SK-MEL-5 (cell line): ENCODE measurements around the gene DTNB. TPM values are rescaled to one million over a fixed set of nuclear protein-coding genes. Genes with fewer than 3 reads are reported as not detected.
"Not testable (repeated sequence)": the region's sequence is repeated elsewhere in the genome, so short reads cannot be mapped to it uniquely, and the experiment has no call there.

ENCODE experiments used
- DNase-seq: peaks from one replicate; pipeline ENCODE4 v3.0.0-alpha.2; 2016; ENCODE audit warnings: low read depth, low spot score
- in situ Hi-C: cut with HindIII; loops from 2 replicates; pipeline ENCODE4 v1.10.0; 2016; ENCODE audit warnings: low sequenced_read_pairs, high pct_unique_total_duplicates, low pct_unique_long_range_greater_than_20kb
- total RNA-seq: library from RNA; depleted of rRNA; stranded (reverse); fragments of >200 nt; shearing (Covaris generic); gene quantifications from 2 replicates; pipeline ENCODE4 v1.2.3, GENCODE V29; 2014

Gene DTNB
- total RNA-seq, 1 experiment from 2014 or later: 19.9 TPM

DNA sequence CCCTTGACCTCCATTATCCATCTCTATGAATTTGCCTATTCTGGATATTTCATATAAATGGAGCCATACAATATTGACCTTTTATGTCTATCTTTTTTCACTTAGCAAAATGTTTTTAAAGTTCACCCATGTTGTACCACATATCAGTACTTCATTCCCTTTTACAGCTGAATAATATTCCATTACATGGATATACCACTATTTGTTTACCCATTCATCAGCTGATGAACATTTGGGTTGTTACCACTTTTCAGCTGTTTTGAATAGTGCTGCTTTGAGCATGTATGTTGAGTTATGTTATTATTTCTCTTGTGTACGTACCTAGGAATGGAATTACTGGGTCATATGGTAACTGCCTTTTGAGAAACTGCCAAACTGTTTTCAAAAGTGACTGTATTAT, 238.0 kb downstream of the DTNB start:
- in situ Hi-C loops: no loop called here
- DNase-seq: no peak

- DNase-seq: no peak
- in situ Hi-C loops: no loop called here
Observed at GRCh38 chr2:25431604-25432003, 241.8 kb downstream of the DTNB start.

- no peak for DNase-seq
- in situ Hi-C loops: no loop called here
Observed at GRCh38 chr2:25430556-25430955, 242.8 kb downstream of the DTNB start.

GRCh38 chr2:25426326-25426725, 247.1 kb downstream of the DTNB start:
- in situ Hi-C loops: no loop called here
- no peak for DNase-seq

DNA sequence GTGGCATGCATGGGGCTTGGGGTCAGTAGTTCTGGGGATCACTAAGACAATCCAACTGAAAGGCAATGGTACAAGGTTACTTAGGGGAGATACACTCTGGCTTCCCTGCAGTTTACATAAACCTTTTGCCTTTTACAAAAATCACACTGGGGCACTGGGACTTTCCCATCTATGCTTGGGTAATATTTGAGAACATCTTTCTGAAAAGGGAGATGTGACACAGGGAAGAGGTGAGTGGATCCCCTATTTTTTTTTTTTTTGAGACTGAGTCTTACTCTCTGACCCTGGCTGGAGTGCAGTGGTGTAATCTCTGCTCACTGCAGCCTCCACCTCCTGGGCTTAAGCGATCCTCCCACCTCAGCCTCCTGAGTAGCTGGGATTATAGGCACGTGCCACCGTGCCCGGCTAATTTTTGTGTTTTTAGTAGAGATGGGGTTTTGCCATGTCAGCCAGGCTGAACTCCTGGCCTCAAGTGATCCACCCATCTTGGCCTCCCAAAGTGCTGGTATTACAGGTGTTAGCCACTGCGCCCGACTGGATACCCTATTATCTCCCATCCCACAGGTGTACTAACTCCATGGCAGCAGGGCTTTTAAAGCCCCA, 248.8 kb downstream of the DTNB start:
- in situ Hi-C loops: no loop called here
- no peak for DNase-seq

GRCh38 chr2:25421820-25422411, 251.5 kb downstream of the DTNB start:
- in situ Hi-C loops: no loop called here
- DNase-seq: no peak

DNA sequence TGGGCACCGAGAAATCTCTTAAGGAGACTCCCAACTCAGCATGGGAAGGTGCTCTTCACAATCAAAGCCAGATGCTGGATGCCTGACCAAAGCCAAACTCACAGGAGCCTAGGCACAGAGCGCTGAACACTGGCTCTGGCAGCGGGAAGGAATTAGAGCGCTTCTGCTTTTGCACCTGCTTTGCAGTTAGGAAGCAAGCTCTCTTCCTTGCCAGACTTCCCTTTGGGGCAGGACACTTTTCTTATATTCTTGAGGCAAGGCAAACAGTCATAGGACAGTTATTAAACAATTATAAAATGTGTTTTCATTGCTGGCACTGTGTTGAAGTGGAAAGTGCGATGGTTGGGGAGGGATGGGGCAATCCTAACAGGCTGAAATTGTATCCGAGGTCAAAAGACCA, 252.1 kb downstream of the DTNB start:
- in situ Hi-C loops: no loop called here
- no peak for DNase-seq

DNA sequence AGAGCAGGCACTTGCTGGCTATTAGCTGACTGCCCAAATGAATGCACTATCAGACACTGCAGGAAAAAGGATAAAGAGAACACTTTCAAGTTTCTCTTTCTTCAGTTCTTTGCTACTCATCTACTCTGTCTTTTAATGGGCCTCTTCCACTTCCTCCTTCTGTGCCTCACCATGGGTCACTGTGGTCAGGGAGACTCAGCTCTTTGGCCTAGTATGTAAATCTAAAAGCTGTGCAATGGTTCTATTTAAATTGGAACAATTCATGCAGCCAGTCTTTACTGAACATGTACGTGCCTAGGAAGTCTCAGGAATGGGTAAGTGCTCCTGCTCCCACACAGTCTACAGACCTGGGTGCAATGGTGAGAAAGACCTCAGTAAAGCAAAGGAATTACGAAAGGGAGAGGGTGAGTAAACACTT, 252.5 kb downstream of the DTNB start:
- no peak for DNase-seq
- in situ Hi-C loops: no loop called here

DNA sequence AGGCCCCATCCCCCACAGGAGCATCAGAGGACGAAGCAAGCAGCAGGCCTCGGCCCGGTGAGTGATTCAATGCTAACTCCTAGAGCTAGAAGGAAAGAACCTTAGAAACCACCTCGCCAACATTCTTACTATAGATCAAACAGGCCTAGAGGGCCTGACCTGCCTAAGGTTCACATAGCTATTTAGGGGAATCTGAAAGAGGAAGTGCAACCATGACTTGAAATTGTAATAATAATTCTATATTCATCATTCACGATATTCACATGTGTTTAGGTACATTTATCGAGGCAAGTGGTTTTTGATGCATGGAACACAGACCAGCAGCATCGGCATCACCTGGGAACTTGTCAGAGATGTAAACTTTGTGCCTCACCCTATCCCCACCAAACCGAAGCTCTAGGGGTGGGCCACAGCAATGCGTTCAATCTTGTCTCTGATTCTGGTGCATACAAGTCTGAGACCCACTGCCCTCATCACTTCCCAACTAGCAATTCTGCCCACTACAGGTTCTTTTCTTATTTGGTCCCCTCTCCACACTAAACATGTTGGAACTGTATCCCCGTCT, 253.6 kb downstream of the DTNB start:
- in situ Hi-C loops: no loop called here
- DNase-seq: no peak

GRCh38 chr2:25418944-25419677, 254.3 kb downstream of the DTNB start:
- in situ Hi-C loops: no loop called here
- DNase-seq: no peak

- DNase-seq: peak; percentile 16
- in situ Hi-C loops: no loop called here
Observed at GRCh38 chr2:25417715-25418369, 255.5 kb downstream of the DTNB start.

DNA sequence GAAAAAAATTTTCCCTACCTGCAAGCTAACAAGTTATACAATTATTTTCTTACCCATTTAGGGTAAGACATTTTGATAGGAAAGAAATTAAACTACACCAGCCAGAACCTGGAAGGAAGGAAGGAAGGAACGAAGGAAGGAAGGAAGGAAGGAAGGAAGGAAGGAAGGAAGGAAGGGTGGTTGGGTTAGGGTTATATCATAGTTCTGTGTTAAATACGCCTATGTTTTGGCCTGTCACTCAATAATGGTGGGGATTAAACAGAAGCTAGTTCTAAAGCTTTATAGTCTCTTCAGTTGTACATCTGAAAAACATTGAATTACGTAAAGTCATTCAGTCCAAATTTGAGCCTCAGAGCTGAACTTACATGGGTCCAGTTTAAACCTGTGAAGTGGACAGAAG, 256.7 kb downstream of the DTNB start:
- no peak for DNase-seq
- in situ Hi-C loops: no loop called here

- in situ Hi-C loops: no loop called here
- no peak for DNase-seq
Observed at GRCh38 chr2:25414781-25415180, 258.6 kb downstream of the DTNB start.

GRCh38 chr2:25413409-25413808, 260.0 kb downstream of the DTNB start:
- DNase-seq, in situ Hi-C loops: not testable (repeated sequence)

DNA sequence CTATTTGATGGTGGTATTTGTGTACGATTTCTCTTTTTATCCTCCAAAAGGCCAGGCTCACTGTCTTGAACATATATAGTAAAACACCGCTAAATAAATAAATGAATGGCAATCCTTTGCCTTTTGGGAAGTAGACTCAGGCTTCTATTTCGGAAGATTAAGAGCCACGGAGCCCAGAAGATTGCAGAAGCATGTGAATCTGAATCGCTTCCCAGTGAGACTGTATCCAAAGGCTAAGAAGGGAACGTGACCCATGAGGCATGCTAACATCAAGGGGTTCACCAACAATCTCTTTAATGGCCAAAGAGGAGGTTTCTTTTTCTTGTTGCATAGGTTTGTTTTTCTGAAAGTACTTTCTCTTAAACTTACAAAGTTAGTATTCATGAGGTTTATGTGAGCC, 261.6 kb downstream of the DTNB start:
- DNase-seq: no peak
- in situ Hi-C loops: no loop called here

- no peak for DNase-seq
- in situ Hi-C loops: no loop called here
Observed at GRCh38 chr2:25411281-25411680, 262.1 kb downstream of the DTNB start.

DNA sequence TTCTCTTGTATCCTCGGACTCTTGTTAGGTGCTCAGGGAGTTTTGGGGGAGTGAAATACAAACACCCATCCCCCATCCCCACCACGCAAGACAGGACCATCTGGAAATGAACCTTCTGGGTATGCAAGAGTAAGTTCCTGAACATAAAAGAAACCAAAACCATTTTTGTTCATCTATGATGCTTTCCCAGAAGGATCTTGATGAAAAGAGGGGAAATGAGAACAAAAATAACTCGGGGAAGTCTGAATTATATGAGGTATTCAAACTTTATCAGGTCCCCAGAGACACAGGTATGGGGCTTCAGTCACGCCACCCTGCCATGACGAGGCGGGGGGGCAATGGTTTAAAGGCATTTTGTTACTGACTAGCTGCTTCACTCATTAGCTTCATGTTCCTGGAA, 263.0 kb downstream of the DTNB start:
- no peak for DNase-seq

DNA sequence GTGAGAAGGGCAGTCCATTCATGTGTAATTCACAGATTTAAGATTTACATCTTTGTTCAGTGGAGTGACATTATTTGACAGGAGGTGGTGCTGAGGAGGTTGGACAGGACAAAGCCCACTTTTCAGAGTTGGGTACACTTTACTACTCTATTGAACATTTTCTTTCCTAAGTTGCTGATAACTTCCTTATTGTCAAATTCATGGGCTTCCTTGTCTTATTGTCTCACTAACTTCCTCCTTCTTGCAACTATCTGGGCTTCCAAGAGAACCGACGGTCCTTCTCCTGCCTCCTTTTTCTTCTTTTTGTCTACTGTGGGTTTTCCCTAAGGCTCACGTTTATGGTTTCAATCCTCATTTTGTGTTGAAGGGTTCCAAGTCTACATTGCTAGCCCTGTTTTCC, 263.9 kb downstream of the DTNB start:
- in situ Hi-C loops: no loop called here
- no peak for DNase-seq

More for the DNA sequence above, 263.0 kb downstream of the DTNB start:
- in situ Hi-C loops: no loop called here
